ENCODE results near the gene KCNJ3. TPM values are rescaled to one million over a fixed set of nuclear protein-coding genes. Genes with fewer than 3 reads are reported as not detected.

The KCNJ3 gene
- total RNA-seq, 2 experiments from 2014 or later, result not detected

- Histone ChIP-seq H3K27ac (ENCODE audit: low read depth, low read length, poor library complexity, severe bottlenecking) (no peak overlapping the region), H3K36me3 (ENCODE audit: insufficient read depth, low read length) (no peaks in the 10 kb centered on the region), H3K79me2 (ENCODE audit: insufficient read depth, low read depth, low read length) (no peaks in the 10 kb centered on the region), H3K4me3 (ENCODE audit: low read depth, low read length, poor library complexity, severe bottlenecking) (no peak overlapping the region), H2AFZ (ENCODE audit: low read length) (no peak overlapping the region), H4K20me1 (ENCODE audit: insufficient read depth, low read length) (no peaks in the 10 kb centered on the region), H3K4me2 (ENCODE audit: low read length) (no peak overlapping the region), H3K9me3 (ENCODE audit: low read length) (no peaks in the 10 kb centered on the region), H3K9me2 (ENCODE audit: insufficient read depth, low read length) (no peaks in the 10 kb centered on the region), H3K4me1 (ENCODE audit: insufficient read depth, low read length, poor library complexity, severe bottlenecking) (no peaks in the 10 kb centered on the region)
- ChIA-PET POLR2A (no interaction called here), CTCF (ENCODE audit: unreplicated experiment) (no interaction called here)
- TF ChIP-seq EZH2phosphoT487 (IDR thresholded peaks at IDR 0.05; ENCODE audit: borderline replicate concordance, low read depth, low read length) (no peak), CTCF (conservative IDR thresholded peaks at IDR 0.05; ENCODE audit: low read length) (no peak)
- DNase-seq (ENCODE audit: low spot score), result no peak
- intact Hi-C loops (cut with micrococcal nuclease; ENCODE audit: unreplicated experiment), result no loop called here
- no TSS peak for BruUV-seq (replicated peaks)
These were observed 64.1 kb downstream of the KCNJ3 start for GRCh38 chr2:154762638-154763037.

- ChIA-PET POLR2A (interaction anchor here (0.6 kb wide), 1 partner anchor 175 kb away, joined by 3 read pairs; no protein-coding TSS in a partner anchor), CTCF (ENCODE audit: unreplicated experiment) (no interaction called here)
- BruUV-seq (replicated peaks), result no TSS peak
- no peaks in the 10 kb centered on the region for H3K4me1 ChIP-seq (ENCODE audit: insufficient read depth, low read length, poor library complexity, severe bottlenecking)
- no peaks in the 10 kb centered on the region for H4K20me1 ChIP-seq (ENCODE audit: insufficient read depth, low read length)
- H3K4me2 ChIP-seq (ENCODE audit: low read length), result no peak overlapping the region
- H2AFZ ChIP-seq (ENCODE audit: low read length), result no peak overlapping the region
- no peak overlapping the region for H3K27ac ChIP-seq (ENCODE audit: low read depth, low read length, poor library complexity, severe bottlenecking)
- no peaks in the 10 kb centered on the region for H3K79me2 ChIP-seq (ENCODE audit: insufficient read depth, low read depth, low read length)
- H3K4me3 ChIP-seq (ENCODE audit: low read depth, low read length, poor library complexity, severe bottlenecking), result no peak overlapping the region
- TF ChIP-seq CTCF (conservative IDR thresholded peaks at IDR 0.05; ENCODE audit: low read length), result no peak
- no peak for TF ChIP-seq EZH2phosphoT487 (IDR thresholded peaks at IDR 0.05; ENCODE audit: borderline replicate concordance, low read depth, low read length)
- no peaks in the 10 kb centered on the region for H3K36me3 ChIP-seq (ENCODE audit: insufficient read depth, low read length)
- intact Hi-C loops (cut with micrococcal nuclease; ENCODE audit: unreplicated experiment), result no loop called here
- no peak for DNase-seq (ENCODE audit: low spot score)
- no peaks in the 10 kb centered on the region for H3K9me2 ChIP-seq (ENCODE audit: insufficient read depth, low read length)
- no peaks in the 10 kb centered on the region for H3K9me3 ChIP-seq (ENCODE audit: low read length)
These were observed 73.3 kb downstream of the KCNJ3 start for GRCh38 chr2:154771664-154772284.

- H3K27ac ChIP-seq (ENCODE audit: low read depth, low read length, poor library complexity, severe bottlenecking), result no peak overlapping the region
- H3K4me3 ChIP-seq (ENCODE audit: low read depth, low read length, poor library complexity, severe bottlenecking), result no peak overlapping the region
- H3K4me1 ChIP-seq (ENCODE audit: insufficient read depth, low read length, poor library complexity, severe bottlenecking), result no peaks in the 10 kb centered on the region
- H2AFZ ChIP-seq (ENCODE audit: low read length), result no peak overlapping the region
- POLR2A ChIA-PET, result no interaction called here
- H3K36me3 ChIP-seq (ENCODE audit: insufficient read depth, low read length), result no peaks in the 10 kb centered on the region
- no TSS peak for BruUV-seq (replicated peaks)
- no peak for TF ChIP-seq CTCF (conservative IDR thresholded peaks at IDR 0.05; ENCODE audit: low read length)
- no peak for TF ChIP-seq EZH2phosphoT487 (IDR thresholded peaks at IDR 0.05; ENCODE audit: borderline replicate concordance, low read depth, low read length)
- no peaks in the 10 kb centered on the region for H3K79me2 ChIP-seq (ENCODE audit: insufficient read depth, low read depth, low read length)
- H3K9me2 ChIP-seq (ENCODE audit: insufficient read depth, low read length), result no peaks in the 10 kb centered on the region
- no peak overlapping the region for H3K4me2 ChIP-seq (ENCODE audit: low read length)
- no peak for DNase-seq (ENCODE audit: low spot score)
- CTCF ChIA-PET (ENCODE audit: unreplicated experiment), result no interaction called here
- no peaks in the 10 kb centered on the region for H4K20me1 ChIP-seq (ENCODE audit: insufficient read depth, low read length)
- intact Hi-C loops (cut with micrococcal nuclease; ENCODE audit: unreplicated experiment), result no loop called here
- H3K9me3 ChIP-seq (ENCODE audit: low read length), result no peaks in the 10 kb centered on the region
These were observed 78.3 kb downstream of the KCNJ3 start for GRCh38 chr2:154776825-154777224.
